ENCODE measurements around the gene BHLHA15.

BHLHA15 gene

DNA sequence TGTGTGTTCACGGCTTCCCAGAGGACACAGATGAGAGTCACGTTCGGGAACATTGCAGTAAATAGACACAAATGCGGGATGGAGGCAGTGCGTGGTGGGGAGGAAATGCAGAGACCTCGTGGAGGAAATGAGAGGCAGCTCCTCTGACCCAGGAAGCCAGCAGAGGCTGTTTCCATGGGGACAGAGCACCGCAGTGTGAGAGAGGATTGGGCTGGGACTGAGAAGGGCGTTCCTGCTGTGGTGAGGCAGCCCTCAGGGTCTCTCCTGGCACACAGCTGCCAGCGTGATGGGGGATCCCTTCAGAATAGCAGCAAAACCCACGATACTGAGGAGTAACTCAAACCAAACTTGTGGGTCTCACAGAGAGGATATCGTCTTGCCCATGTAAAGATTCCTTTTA, 21.7 kb upstream of the BHLHA15 start:
- DNase-seq = no peak

DNA sequence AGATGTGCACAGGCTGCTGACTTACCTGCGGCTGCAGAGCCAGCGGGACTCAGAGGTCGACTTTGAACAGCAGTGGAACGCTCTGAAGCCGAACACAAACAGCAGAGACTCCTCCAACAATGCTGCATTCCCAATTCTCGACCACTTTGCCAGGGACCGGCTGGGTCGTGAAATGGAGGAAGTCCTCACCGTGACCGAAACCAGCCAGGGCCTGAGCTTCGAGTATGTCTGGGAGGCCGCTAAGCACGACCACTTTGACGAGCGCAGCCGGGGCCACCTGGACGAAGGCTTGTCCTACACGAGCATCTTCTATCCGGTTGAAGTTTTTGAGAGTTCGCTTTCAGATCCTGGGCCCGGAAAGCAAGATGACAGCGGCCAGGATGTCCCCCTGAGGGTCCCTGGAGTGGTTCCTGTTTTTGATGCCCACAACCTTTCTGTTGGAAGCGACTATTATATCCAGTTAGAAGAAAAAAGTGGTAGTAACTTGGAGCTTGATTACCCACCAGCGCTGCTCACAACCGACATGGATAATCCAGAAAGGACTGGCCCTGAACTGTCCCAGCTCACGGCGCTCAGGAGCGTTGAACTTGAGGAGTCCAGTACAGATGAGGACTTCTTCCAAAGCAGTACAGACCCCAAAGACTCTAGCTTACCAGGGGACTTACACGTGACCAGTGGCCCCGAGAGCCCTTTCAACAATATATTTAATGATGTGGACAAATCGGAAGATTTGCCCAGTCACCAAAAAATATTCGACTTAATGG, 19.4 kb upstream of the BHLHA15 start:
- DNase-seq = no peak

DNA sequence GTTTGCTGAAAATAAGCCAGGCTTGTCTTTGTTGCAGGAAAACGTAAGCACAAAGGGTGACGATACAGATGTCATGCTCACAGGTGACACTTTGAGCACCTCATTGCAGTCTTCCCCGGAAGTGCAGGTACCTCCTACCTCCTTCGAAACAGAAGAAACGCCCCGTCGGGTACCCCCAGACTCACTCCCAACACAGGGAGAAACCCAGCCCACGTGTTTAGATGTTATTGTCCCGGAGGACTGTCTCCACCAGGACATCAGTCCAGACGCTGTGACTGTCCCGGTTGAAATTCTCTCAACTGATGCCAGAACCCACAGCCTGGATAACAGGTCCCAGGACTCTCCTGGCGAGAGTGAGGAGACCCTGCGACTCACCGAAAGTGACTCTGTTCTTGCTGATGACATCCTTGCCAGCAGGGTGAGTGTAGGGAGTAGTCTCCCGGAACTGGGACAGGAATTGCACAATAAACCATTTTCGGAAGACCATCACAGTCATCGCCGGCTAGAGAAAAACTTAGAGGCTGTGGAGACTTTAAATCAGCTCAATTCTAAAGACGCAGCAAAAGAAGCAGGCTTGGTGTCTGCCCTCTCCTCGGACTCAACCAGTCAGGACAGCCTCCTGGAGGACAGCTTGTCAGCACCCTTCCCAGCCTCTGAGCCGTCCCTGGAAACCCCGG, 18.3 kb upstream of the BHLHA15 start:
- DNase-seq = no peak

DNA sequence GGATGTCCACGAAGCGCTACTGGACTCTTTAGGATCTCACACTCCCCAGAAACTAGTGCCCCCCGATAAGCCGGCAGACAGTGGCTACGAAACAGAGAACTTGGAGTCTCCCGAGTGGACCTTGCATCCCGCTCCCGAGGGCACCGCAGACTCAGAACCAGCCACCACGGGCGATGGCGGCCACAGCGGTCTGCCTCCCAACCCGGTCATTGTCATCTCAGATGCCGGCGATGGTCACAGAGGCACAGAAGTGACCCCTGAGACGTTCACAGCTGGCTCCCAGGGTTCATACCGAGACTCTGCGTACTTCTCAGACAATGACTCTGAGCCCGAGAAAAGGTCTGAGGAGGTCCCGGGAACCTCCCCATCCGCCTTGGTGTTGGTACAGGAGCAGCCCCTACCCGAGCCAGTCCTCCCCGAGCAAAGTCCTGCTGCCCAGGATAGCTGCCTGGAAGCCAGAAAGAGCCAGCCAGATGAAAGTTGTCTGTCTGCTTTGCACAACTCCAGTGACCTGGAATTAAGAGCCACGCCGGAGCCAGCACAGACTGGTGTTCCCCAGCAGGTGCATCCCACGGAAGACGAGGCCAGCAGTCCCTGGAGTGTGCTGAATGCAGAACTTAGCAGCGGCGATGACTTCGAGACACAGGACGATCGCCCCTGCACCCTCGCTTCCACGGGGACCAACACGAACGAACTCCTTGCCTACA, 17.6 kb upstream of the BHLHA15 start:
- DNase-seq = no peak

DNA sequence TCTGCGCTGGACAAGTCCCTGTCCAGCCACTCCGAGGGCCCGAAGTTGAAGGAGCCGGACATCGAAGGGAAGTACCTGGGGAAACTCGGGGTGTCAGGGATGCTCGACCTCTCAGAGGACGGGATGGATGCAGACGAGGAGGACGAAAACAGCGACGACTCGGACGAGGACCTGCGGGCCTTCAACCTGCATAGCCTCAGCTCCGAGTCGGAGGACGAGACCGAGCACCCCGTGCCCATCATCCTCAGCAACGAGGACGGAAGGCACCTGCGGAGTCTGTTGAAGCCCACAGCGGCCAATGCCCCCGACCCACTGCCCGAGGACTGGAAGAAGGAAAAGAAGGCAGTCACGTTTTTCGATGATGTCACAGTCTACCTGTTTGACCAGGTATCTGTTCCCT, 17.1 kb upstream of the BHLHA15 start:
- DNase-seq = no peak

DNA sequence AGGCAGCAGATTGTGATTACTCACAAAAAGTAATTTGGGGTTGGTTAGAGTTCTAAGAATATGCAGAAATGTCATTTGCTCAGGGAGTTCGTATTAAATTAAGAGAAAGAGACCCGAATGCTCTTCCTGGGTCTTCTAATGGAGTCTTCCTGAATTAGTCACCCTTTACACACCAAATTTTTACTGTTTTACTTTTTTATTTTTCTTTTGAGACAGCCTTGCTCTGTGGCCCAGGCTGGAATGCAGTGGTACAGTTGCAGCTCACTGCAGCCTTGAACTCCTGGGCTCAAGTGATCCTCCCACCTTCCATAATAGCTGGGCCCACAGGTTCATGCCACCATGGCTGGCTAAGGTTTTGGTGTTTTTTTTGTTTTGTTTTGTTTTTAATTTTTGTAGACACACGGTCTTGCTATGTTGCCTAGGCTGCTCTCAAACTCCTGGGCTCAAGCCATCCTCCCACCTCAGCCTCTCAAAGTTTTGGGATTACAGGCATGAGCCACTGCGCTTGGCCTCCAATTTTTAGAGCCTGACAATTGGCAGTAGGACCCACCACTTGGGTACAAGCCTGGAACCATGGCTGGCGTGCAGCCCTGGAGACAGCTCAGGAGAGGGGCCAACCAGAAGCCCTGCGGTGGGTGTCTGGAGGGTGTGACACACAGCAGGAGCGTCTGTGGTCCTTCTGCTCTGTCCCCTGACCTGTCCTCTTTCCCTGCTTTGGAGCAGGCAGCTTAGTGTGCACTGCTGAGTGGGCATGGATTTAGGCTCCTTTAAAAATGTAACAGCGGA, 16.4 kb upstream of the BHLHA15 start:
- no peak for DNase-seq

DNA sequence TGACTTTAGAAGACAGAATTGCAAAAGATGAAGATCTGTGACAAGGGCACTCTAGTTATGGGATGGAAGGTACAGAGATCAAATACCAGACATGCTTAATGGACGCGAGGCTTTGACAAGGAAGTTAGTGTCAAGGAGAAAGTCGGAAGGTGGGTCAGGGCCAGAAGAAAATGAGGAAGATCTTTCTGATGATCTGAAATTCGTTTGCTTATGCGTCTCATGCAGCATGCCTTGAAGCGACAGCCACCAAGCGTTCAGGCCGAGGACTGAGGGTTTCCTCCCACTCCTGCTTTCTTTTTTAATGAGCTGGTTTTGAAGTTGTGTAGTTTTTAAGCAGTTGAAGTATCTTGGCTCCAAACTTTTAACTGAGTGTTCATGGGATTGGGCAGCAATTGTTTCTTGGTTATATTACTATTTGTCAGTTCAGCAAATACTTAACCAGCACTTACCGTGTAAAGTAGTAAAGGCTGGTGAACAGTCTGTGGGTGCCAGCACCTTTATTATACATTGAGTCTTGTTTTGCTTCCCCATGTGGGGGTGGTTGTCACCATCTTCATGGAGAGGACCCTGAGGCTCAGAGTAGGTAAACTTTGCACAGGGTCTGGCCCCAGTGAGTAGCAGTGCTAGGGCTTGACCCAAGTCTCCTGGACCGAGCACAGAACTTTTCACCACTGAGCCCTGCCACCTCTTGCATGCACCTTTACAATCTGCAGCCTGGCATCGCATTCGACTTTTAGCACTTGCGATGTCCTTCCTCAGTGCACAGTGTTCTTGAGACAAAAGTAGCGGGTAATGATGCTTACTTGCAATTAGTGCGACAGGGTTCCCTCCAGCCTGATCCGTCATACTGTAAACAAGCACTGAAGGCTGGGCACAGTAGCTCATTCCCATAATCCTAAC, 14.3 kb upstream of the BHLHA15 start:
- no peak for DNase-seq

DNA sequence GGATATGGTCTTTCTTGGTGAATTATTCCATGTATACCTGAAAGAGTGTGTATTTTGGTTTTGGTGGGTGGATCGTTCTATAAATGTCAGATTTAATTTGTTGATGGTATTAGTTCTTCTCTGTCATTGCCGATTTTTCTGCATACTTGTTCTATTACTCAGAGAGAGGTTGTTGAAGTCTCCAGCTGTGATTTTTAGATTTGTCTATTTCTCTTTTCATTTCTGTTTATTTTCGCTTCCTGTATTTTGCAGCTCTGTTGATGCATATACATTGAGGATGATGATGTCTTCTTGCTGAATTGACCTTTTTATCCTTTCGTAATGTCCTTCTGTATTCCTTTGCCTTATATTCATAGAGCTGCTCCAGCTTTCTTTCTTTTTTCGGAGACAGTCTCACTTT, 12.1 kb upstream of the BHLHA15 start:
- DNase-seq = no peak

DNA sequence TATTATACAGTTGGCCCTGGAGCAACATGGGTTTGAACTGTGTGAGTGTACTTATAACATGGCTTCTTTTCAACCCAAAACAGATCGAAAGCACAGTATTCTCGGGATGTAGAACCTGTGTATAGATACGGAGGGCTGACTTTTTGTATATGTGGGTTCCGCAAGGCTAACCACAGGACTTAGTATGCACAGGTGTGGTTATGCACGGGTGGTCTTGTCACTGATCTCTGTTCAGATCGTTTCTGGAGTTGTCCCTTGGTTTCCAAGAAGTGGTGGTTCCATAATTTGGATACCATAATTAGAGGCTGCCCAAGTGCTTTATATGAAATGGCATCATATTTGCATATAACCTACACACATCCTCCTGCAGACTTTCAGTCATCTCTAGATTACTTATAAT, 10.9 kb upstream of the BHLHA15 start:
- DNase-seq = no peak

DNA sequence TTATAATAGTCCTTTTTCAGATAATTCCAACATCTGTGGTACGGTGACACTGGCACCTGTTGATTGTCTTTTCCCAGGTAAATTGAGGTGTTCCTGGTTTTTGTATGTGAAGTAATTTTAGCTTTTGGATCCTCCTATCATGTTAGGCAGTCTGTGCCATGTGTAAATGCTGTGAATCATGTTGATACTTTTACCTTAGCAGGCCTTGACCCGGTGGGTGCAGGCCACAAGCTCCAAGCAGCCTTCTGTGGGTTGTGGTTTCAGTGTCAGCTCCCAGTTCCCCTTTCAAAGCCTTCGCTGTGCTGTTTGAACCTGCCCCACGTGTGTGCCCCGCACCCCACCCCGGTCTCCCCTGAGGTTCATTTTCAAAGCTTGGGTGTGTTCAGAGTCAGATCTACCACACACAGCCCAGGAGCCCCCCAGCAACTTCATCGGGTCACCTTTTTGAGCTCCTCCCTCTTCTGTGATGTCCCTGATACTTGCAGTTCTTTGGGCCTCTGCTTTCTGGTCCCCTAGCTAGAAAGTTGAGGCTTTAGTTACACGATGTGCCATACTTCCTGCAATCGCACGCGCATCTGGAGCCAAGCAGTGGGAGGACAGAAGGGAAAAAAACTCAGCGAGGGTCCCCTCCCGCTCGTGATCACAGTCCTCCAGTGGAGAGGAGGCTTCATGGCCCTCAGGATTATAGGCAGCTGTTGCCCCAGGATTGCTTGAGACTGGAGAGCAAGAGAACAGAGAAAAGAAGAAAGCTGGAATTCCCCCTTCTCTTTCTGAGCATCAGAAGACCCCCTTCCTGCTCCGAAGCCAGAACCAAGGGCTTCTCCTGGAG, 8.7 kb upstream of the BHLHA15 start:
- peak; percentile 66 for DNase-seq

DNA sequence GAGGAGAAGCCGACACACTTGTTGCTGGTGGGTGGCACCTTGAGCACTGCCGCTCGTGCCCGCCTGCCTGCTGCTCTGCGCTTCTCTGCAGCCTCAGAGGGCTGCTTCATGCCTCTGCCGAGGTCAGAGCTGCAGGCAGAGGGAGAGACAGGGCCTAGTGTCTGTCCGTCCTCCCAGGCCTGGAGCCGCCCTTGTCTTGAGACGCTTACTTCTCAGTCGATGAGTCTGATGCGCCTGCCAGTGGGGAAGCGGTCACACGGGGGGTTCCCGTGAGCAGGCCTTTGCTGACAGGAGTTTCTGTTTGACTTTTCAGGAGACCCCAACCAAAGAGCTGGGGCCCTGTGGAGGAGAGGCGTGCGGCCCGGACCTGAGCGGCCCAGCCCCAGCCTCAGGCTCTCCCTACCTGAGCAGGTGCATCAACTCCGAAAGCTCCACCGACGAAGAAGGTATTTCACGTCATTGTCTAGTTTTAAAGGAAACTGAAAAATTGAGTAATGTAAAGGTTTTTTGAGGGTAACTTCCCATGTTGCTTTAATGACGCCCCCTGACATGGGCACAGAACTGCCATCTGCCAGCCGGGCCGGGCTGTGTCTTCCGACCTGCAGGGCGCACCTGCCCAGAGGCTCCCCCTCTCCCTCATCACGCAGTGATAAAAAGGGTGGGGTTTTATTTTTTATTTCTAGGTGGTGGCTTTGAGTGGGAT, 7.8 kb upstream of the BHLHA15 start:
- DNase-seq = no peak

DNA sequence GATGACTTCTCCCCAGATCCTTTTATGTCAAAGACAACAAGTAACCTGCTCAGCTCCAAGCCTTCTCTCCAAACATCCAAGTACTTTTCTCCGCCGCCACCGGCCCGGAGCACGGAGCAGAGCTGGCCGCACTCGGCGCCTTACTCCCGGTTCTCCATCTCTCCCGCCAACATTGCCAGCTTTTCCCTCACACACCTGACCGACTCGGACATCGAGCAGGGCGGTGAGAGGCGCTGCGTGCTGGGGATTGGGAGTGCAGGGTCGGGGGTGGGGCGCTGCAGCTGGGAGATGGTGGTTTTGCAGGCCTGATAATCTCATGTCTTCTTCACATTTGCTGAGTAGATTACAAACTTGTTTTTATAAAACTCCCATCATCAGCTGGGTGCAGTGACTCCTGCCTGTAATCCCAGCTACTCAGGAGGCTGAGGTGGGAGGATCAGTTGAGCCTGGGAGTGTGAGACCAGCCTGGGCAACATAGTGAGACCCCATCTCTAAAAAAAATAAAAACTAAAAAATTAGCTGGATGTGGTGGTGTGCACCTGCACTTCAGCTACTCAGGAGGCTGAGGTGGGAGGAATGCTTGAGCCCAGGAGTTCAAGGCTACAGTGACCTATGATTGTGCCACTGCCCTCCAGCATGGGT, 7.2 kb upstream of the BHLHA15 start:
- no peak for DNase-seq

DNA sequence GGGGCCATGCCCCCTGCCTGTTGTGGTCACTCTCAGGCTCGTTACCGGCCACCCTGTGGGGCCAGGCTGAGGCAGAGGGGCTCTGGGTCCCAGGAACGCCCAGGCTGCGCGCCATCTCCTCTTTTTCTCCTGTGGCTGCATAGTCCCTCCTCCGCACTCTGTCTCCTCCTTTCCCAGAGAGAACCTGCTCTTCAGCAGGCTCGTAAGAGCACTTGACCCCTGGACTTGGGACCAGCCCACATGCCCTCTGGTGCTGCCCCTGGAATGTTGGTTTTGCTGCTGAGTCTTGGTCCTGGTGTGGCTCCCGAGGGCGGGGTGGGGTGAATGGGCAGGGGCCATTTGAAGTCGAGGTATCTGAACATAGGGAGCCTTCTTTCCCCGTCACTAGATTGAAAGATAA, 6.6 kb upstream of the BHLHA15 start:
- no peak for DNase-seq

DNA sequence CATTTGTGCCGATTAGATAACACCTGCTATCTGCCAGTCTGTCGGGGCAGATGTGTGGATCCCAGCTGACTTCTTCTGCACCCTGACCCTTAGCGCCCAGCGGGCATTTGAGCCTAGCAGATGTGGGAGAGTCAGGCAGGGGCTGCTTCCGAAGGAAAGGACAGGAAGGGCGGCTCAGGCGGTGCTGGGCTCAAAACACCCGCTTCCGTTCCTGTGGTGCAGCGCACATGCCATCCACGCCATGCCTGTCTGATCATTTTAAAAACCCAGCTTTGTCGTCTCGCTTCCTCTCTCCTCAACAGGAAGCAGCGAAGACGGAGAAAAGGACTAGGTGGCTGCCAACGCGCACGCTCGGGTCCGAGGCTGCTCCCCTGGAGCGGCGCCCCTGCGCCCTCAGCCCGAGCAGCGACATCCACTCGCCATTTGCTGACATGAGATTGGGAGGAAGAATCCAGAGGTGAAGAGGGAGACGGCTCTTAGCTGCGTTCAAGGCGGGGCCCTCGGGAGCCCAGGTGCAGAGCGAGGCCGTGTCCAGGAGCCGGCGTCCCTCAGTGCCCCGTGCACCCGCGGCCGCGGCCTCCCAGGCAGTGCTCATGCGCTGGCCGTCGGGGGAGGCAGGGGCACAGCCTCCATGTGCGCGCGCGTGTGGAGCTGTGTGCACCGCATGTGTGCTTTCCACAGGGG, 5.9 kb upstream of the BHLHA15 start:
- DNase-seq = no peak

DNA sequence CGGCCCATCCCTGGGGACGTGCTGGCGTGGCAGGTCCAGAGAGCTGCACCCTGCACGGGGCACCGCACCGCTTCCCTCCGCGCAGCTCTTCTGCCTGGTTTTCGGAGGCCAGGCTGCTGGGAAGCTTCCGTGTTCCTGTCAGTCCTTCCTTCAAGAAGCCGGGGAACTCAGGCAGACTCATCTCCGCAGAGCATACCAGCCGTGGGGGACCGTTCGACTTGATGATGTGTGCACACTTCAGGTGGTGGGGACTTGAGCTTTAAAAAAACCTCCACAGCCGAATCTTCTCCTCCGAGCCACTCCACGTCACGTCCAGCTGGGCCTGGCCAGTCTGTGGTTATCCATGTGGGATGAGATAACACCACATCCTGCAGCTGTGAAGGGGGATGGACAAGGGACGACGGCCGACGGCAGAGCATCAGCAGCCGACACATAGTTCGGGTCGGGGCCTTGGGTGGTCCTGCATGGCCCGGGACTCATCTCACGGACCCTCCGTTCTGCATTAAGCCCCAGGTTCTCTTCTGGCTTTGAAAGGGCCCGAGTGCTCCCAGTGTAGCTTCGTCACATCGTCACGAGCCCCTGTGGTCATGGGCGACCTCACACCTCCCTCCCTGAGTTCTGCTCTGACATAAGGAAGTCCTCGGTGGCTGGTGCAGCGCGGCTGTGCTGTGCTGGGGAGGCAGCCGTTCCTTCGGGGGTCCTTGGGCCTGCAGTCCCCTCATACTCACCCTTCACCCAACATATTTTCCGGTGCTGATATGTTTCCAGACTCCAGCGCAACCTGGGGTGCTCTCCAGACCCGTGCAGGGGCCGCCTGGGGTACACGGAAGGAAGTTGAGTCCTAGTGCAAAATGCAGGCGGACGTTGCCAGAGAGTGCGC, 4.5 kb upstream of the BHLHA15 start:
- DNase-seq = no peak

DNA sequence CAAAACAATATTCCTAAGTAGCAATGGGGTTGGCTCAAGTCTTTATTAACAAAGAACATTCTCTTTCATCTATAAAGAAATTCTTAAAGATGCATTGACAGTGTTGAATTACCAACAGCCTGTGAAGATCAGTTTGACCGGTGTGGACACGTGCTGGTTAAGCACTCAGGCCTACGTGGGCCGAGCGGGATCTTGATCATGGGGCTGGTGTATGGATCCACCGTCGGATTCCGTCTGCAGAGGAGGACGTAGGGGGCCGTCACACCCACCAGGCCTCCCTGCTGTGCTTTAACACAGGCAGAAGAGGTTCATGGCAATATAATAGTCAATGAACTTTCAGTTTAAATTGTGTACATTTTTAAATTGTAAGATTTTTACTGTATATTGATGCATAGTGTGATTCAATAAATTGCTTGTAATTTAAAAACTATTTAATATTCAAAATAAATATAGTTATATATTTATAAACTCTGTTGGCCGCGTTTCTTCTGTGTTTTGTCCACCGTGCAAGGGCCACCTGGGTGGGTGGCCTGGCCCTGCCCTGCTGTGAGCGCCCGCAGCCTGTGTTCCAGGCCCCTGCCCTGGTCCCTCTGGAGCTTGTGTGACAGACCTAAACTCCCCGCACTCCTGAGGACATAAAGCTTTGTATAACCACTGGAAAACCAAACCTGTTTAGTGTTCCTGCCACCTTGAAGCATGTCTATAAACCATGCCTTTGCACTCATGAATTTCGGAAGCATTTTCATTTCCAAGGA, 1.9 kb upstream of the BHLHA15 start:
- DNase-seq = no peak

DNA sequence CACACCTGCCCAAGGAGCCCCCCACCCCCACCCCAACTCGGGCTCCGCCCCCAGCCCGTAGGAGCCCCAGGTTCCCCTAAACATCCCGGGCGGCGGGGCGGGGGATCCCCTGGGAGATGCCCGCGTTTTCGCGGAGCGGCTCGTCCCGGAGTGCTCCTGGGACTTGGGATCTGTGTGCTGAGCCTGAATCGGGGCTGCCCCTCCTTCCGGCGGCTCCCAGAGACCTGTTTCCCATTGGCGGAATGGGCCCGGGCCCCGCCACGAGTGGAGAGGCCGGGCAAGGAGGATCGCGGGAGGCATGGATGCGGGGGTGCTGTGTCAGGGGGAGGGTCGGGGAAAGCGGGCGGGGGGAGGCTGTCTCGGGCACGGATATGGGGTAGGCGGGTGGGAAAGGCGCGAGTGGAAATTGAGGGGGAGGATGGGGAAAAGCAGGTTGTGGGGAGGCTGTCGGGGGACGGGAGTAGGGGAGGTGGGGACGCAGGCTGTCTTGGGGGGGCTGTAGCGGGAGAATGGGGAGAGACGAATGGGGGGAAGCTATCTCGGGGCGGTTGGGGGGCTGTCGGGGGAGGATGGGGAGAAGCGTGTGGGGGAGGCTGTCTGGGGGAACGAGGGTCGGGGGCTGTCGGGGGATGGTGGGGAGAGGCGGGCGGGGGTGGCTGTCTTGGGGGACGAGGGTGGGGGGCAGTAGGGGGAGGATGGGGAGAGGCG, 572 bp upstream of the BHLHA15 start:
- DNase-seq = no peak
